ENCODE measurements around the gene APBA2.

Gene APBA2

GRCh38 chr15:28983432-28984311 lies 97.9 kb downstream of the APBA2 start:
- DNase-seq (ENCODE audit: low read depth, low spot score) = no peak

- no peak for DNase-seq (ENCODE audit: low read depth, low spot score)
These were observed 98.9 kb downstream of the APBA2 start for GRCh38 chr15:28984421-28985315.

- no peak for DNase-seq (ENCODE audit: low read depth, low spot score)
These were observed 99.5 kb downstream of the APBA2 start for GRCh38 chr15:28985316-28985645.

GRCh38 chr15:28985691-28986090 lies 99.9 kb downstream of the APBA2 start:
- no peak for DNase-seq (ENCODE audit: low read depth, low spot score)

- no peak for DNase-seq (ENCODE audit: low read depth, low spot score)
These were observed 100.3 kb downstream of the APBA2 start for GRCh38 chr15:28986108-28986507.

- no peak for DNase-seq (ENCODE audit: low read depth, low spot score)
These were observed 101.0 kb downstream of the APBA2 start for GRCh38 chr15:28986726-28987125.

- DNase-seq (ENCODE audit: low read depth, low spot score) = no peak
These were observed 101.6 kb downstream of the APBA2 start for GRCh38 chr15:28987337-28987736.

GRCh38 chr15:28989239-28989830 lies 103.6 kb downstream of the APBA2 start:
- DNase-seq (ENCODE audit: low read depth, low spot score) = no peak

- DNase-seq (ENCODE audit: low read depth, low spot score) = no peak
These were observed 104.1 kb downstream of the APBA2 start for GRCh38 chr15:28989896-28990295.

- no peak for DNase-seq (ENCODE audit: low read depth, low spot score)
These were observed 104.6 kb downstream of the APBA2 start for GRCh38 chr15:28990390-28990789.

- no peak for DNase-seq (ENCODE audit: low read depth, low spot score)
These were observed 105.7 kb downstream of the APBA2 start for GRCh38 chr15:28991236-28992171.

GRCh38 chr15:28992336-28992864 lies 106.6 kb downstream of the APBA2 start:
- DNase-seq (ENCODE audit: low read depth, low spot score) = no peak

GRCh38 chr15:28993051-28993719 lies 107.4 kb downstream of the APBA2 start:
- no peak for DNase-seq (ENCODE audit: low read depth, low spot score)

GRCh38 chr15:28993720-28994053 lies 107.9 kb downstream of the APBA2 start:
- no peak for DNase-seq (ENCODE audit: low read depth, low spot score)

- DNase-seq (ENCODE audit: low read depth, low spot score) = no peak
These were observed 108.5 kb downstream of the APBA2 start for GRCh38 chr15:28994142-28994830.

GRCh38 chr15:28994831-28995596 lies 109.2 kb downstream of the APBA2 start:
- DNase-seq (ENCODE audit: low read depth, low spot score) = no peak

GRCh38 chr15:28995705-28996104 lies 109.9 kb downstream of the APBA2 start:
- DNase-seq (ENCODE audit: low read depth, low spot score) = no peak

- no peak for DNase-seq (ENCODE audit: low read depth, low spot score)
These were observed 110.5 kb downstream of the APBA2 start for GRCh38 chr15:28996289-28996688.

GRCh38 chr15:28996953-28997352 lies 111.2 kb downstream of the APBA2 start:
- no peak for DNase-seq (ENCODE audit: low read depth, low spot score)

Data from smooth muscle cell of the brain vasculature (primary cell).